ENCODE data around the gene ZFYVE1.
"Not testable (repeated sequence)": the region's sequence is repeated elsewhere in the genome, so short reads cannot be mapped to it uniquely, and the experiment has no call there.

Gene ZFYVE1

DNA sequence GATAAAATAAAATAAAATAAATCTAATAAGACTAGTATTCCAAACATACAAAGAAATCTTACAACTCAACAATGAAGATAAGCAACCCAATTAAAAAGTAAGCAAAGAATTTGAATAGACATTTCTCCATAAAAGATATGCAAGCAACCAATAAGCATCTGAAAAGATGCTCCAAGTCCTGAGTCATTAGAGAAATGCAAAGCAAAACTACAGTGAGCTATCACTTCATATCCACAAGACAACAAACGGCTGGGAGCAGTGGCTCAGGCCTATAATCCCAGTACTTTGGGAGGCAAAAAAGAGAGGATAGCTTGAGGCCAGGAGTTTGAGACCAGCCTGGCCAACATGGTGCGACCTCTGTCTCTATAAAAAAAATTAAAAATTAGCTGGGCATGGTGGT, 26.8 kb downstream of the ZFYVE1 start:
- no peak for DNase-seq (ENCODE audit: low read depth)

- no peak for DNase-seq (ENCODE audit: low read depth)
These were observed 27.6 kb downstream of the ZFYVE1 start for GRCh38 chr14:72999316-72999715.

DNA sequence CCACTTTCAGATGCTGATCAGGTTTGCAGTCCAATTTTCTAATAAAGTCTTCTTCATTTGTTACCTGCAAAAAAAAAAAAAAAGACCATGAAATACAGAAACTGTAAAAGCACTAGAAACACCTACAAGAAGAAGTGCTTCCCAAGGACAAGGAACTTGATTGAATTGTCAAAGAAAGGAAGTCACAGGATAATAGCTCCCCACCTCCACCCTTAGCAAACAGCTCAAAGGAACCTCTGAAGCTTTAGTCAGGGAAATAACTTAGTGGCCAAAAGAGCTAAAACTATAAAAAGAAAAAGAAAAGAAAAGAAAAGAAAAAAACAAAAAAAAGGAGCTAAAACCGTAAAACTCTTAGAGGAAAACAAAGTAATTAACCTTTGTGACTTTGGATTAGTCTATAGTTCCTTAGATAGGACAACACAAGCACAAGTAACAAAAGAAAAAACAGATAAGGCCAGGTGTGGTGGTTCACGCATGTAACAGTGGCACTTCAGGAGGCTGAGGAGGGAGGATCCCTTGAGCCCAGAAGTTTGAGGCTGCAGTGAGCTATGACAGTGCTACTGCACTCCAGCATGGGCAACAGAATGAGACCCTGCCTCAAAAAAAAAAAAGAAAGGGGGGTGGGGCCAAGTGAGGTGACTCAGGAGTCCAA, 28.5 kb downstream of the ZFYVE1 start:
- DNase-seq (ENCODE audit: low read depth): no peak

DNA sequence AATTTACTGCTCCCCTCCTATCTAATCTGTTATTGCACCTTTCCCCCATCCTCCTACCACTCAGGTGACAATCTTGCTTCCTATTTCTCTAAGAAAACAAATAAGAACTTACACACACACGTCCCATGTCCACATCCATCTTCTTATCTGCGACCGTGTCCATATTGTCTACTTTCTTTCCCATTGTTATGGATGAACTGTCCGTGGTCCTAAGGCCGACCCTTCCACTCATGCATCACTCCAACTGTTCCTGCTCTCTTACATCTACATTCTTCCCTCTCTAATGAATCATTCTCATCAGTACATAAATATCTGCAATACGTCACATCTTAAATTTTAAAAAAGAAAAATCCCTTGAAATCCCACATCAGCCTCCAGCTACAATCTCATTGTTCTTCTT, 30.0 kb downstream of the ZFYVE1 start:
- DNase-seq (ENCODE audit: low read depth): no peak

GRCh38 chr14:72990171-72990570, 36.7 kb downstream of the ZFYVE1 start:
- no peak for DNase-seq (ENCODE audit: low read depth)

GRCh38 chr14:72986857-72987256, 40.0 kb downstream of the ZFYVE1 start:
- DNase-seq (ENCODE audit: low read depth): no peak

- no peak for DNase-seq (ENCODE audit: low read depth)
These were observed 40.7 kb downstream of the ZFYVE1 start for GRCh38 chr14:72986214-72986613.

- DNase-seq (ENCODE audit: low read depth): no peak
These were observed 44.7 kb downstream of the ZFYVE1 start for GRCh38 chr14:72982146-72982708.

DNA sequence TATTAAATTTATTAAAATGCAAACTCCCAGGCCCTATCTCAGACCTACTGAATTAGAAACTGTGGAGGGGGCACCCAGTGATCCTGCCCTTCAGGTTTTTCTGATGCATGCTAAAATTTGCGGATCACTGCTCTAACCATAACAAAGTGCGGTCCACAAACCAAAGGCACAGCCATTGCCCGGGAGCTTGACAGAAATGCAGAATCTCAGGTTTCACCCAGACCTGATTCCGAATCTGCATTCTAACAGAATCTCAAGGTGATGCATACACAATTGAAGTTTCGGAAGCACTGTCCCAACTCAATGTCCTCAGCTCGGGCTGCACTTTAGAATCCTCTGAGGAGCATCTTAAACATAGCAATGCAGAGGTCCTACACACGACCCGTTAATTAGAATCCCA, 46.0 kb downstream of the ZFYVE1 start:
- no peak for DNase-seq (ENCODE audit: low read depth)

- no peak for DNase-seq (ENCODE audit: low read depth)
These were observed 48.0 kb downstream of the ZFYVE1 start for GRCh38 chr14:72978856-72979255.

DNA sequence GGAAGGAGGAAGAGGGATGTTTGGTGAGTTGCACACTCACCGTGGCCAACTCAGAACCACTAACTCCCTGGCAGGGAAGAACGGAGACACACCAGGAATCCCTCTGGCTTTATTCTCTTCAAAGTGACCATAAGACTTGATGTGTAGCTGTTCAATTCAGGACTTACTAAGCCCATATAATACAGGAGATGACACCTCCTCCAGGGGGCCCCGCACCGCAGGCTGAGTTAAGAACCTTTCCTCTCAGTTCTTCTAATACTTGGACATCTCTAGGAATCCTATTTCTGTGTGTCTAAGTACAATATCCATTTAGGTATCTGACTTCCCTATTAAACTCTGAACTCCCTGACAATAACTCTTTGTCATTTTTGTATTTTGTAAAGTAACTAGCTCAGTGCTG, 51.1 kb downstream of the ZFYVE1 start:
- DNase-seq (ENCODE audit: low read depth): no peak

DNA sequence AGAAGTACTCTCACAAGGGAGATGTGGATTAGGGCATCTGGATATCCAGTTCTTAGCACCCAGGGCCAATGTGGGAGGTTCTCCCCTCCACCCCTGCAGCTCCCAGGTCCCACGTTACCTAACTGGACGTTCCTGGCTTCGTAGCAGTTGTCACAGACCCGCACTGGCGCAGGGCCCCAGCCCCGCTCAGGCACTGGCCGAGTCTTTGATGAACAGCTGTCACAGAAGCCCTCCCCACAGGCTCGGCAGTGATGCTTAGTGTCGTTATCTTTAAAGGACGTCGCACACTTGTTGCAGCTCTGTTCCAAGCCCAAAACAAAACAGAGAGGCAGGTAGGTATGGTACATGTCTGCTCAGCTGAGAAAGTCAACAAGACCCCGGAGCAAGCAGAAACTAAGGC, 52.2 kb downstream of the ZFYVE1 start:
- no peak for DNase-seq (ENCODE audit: low read depth)

DNA sequence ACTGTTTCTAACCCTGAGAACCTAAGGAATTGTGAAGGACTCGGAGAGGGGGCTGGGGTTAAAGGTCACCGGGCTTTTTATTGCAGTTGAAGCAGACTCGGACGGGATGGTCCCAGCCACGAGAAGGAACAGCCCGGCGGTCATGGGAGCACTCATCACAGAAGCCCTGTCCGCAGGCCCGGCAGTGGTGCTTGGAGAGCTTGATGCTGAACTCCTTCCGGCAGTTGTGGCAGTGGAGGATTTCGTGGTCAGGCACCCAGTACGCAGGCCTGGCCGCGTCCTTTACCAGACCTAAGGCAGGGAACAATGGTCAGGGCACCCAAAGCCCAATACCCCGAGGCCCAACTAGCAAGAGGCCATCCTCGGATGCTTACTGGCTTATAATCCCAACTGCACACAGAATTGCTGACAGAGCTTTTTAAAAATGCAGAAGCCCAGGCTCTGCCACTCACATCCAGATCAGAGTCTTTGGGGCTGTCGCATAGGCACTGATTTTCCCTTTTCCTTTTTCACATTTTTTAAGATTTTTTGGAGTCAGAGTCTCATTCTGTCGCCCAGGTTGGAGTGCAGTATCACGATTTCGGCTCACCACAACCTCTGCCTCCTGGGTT, 56.0 kb downstream of the ZFYVE1 start:
- DNase-seq (ENCODE audit: low read depth): no peak

GRCh38 chr14:72970058-72970630, 56.8 kb downstream of the ZFYVE1 start:
- no peak for DNase-seq (ENCODE audit: low read depth)

DNA sequence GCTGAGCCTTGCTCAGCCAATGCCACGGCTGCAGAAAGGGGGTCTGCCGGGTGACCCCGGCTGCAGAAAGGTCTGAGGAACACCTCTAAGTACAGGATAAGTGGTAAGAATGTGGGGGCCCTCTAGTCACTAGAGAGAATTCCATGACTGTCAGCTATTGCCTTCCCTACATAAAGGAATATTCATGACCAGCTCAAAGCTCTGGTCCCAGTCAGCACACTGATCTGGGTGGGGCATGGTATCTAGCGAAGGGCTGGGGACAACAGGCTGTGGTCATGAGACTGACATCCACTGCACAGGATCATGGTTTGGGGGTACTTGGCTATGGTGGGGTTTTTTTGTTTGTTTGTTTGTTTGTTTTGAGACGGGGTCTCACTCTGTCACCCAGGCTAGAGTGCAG, 58.6 kb downstream of the ZFYVE1 start:
- DNase-seq (ENCODE audit: low read depth): no peak

DNA sequence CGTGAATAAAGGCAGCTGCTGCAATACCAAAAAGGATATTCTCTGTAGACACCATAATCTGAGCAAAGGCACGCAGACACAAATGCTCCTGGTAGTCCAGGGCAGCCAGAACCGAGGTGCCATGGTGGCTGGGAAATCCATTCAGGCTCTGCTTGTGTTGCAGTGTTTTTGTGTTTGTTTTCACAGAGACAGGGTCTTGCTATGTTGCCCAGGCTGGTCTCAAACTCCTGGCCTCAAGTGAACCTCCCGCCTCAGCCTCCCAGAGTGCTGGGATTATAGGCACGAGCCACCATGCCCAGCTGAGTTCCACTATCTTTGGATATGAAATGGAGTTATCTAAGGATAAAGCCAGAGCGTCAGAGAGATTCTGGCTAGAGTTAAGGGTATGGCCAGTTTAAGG, 60.9 kb downstream of the ZFYVE1 start:
- DNase-seq (ENCODE audit: low read depth): no peak

DNA sequence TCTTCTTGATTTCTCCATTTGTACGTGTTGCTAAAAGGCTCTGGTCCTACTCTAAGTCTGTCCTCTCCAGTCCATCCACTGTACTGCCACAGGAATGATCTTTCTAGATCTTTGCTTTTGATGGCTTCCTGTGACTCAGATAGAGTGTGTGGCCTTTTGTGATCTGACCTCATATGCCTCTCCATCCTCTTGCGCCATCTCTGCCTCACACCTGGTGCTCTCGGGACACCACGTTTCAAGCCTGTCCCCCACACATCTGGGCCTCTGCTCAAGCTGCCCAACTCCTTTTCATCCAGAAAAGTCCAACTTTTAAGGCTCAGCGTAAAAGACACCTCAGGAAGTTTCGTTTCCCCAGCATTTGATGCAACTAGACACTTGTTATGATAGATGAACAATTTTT, 61.7 kb downstream of the ZFYVE1 start:
- no peak for DNase-seq (ENCODE audit: low read depth)

GRCh38 chr14:72962829-72963312, 64.0 kb downstream of the ZFYVE1 start:
- no peak for DNase-seq (ENCODE audit: low read depth)

DNA sequence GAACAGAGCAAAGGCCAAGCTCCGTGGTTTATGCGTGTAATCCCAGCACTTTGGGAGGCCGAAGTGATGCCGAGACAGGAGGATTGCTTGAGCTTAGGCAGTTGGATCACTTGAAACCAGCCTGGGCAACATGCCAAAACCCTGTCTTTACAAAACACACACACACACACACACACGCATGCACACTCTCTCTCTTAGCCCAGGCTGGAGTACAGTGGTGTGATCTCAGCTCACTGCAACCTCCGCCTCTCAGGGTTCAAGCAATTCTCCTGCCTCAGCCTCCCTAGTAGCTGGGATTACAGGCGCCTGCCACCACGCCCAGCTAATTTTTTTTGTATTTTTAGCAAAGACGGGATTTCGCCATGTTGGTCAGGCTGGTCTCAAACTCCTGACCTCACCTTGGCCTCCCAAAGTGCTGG, 64.6 kb downstream of the ZFYVE1 start:
- not testable (repeated sequence) for DNase-seq (ENCODE audit: low read depth)

DNA sequence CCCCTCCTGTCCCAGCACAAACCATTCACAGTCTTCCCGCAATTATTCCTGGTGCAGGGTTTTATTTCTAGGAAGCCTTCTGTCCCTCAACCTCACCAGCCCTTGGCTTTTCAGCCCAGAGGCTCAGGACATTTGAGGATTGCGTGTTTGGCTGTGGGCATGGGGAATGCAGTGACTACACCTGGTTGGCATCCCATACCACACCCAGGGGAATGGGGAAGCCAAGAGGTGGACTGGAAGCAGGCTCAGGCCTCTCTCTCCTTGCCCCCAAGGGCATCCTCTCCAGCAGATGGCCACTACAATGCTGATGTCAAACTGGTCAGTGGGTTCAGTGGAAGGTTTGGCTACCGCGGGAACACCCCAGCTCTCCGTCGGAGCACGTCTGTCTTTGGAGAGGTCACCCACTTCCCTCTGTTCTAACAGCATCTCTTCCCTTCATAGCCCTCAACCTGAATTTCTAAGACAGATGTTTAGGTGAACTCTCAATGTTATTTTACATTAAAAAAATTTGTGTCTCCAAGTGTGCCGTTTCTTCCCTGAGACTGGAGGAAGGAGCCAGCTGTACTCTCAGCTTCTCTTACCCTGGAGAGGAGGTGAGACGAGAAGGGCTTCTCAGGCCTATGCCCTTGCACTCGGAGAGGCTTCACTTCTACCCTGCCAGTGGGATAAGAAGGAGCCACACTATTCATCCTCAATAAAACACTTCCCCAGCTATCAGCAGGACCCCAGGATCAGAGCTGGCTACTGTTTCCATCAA, 65.1 kb downstream of the ZFYVE1 start:
- no peak for DNase-seq (ENCODE audit: low read depth)

DNA sequence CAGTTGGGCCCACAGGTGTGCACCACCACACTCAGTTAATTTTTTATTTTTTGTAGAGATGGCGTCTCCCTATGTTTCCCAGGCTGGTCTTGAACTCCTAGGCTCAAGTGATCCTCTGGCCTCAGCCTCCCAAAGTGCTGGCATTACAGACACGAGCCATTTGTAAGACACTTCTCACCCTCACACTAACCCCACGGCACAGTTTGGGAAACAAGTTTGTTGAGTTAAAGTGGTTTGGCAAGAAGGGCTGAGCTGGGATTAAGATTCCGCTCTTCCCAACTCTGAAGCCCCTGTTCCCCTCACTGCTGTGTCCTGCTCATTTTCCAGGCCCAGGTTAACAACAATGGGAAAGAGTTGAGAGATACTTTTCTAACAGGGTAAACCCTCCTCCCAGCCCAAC, 65.9 kb downstream of the ZFYVE1 start:
- not testable (repeated sequence) for DNase-seq (ENCODE audit: low read depth)

GRCh38 chr14:72958548-72958947, 68.4 kb downstream of the ZFYVE1 start:
- DNase-seq (ENCODE audit: low read depth): no peak

DNA sequence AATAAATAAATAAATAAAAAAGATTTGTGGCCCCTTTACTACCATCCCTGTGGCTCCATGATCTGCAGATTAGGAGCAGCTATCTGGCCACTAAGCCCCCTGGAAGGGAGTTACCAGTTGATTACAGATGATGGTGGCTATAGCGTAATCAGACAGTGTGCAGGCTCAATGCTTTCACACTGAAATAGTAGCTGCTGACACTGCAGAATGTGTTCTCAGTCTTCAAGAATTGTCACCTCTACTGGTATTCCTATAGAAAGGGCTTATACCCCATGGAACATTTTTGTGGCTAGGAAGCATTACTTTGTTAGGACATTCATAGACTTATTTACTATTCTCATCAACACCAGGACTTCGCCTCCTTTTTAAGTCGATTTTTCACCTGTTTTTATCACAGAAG, 69.7 kb downstream of the ZFYVE1 start:
- DNase-seq (ENCODE audit: low read depth): no peak

Measured in activated T-helper 9 cell treated with anti-CD3 and anti-CD28 coated beads, Interleukin-2, amount 50 U/mL, for 16 hours (primary cell).